HL-60/S4 treated with phorbol 12-myristate 13-acetate at 8.2 ng/mL for 4 days and 3 days (cell line): ENCODE results near the gene RHBDL1.
"Not testable (repeated sequence)": the region's sequence is repeated elsewhere in the genome, so short reads cannot be mapped to it uniquely, and the experiment has no call there.

ENCODE experiments used
- in situ Hi-C: fragments of 300-500 bp; cut with MboI; formaldehyde crosslinking; loops from 2 replicates; pipeline ENCODE4 v1.15.0; 2022; ENCODE audit warnings: low sequenced_read_pairs

RHBDL1 gene

GRCh38 chr16:703406-703805 lies 27.9 kb downstream of the RHBDL1 start:
- in situ Hi-C loops: no loop called here

GRCh38 chr16:704047-704446 lies 28.6 kb downstream of the RHBDL1 start:
- in situ Hi-C loops: no loop called here

- in situ Hi-C loops: no loop called here
These were observed 29.3 kb downstream of the RHBDL1 start for GRCh38 chr16:704552-705380.

- in situ Hi-C loops: no loop called here
These were observed 30.1 kb downstream of the RHBDL1 start, which contains the start of gene FBXL16 for GRCh38 chr16:705431-706188. Gene FBXL16 (minus strand): TSS chr16:705801. CDS start chr16:697405, 8,396 bp downstream.

GRCh38 chr16:706189-707061 lies 31.0 kb downstream of the RHBDL1 start:
- in situ Hi-C loops: no loop called here

- in situ Hi-C loops: no loop called here
These were observed 31.6 kb downstream of the RHBDL1 start for GRCh38 chr16:707062-707538.

- in situ Hi-C loops: no loop called here
These were observed 32.5 kb downstream of the RHBDL1 start for GRCh38 chr16:708019-708418.

GRCh38 chr16:708959-709358 lies 33.5 kb downstream of the RHBDL1 start:
- in situ Hi-C loops: no loop called here

- in situ Hi-C loops: no loop called here
These were observed 34.4 kb downstream of the RHBDL1 start for GRCh38 chr16:709566-710499.

GRCh38 chr16:710500-711075 lies 35.1 kb downstream of the RHBDL1 start:
- in situ Hi-C loops: no loop called here

- in situ Hi-C loops: no loop called here
These were observed 35.6 kb downstream of the RHBDL1 start for GRCh38 chr16:711084-711483.

GRCh38 chr16:711548-712320 lies 36.3 kb downstream of the RHBDL1 start:
- in situ Hi-C loops: no loop called here

- in situ Hi-C loops: not testable (repeated sequence)
These were observed 37.3 kb downstream of the RHBDL1 start for GRCh38 chr16:712740-713250.

GRCh38 chr16:714079-714478 lies 38.6 kb downstream of the RHBDL1 start:
- in situ Hi-C loops: no loop called here

- in situ Hi-C loops: no loop called here
These were observed 39.3 kb downstream of the RHBDL1 start, which contains the start of gene METRN for GRCh38 chr16:714558-715476. Gene METRN (plus strand): TSS chr16:715118. CDS start chr16:715290, 172 bp downstream.

GRCh38 chr16:715477-716199 lies 40.2 kb downstream of the RHBDL1 start:
- in situ Hi-C loops: no loop called here

- in situ Hi-C loops: no loop called here
These were observed 40.7 kb downstream of the RHBDL1 start for GRCh38 chr16:716200-716568.
